Upper lobe of left lung (tissue), 6 donors: Measurements from ENCODE around the gene SPAG8. TPM values are rescaled to one million over a fixed set of nuclear protein-coding genes. Genes with fewer than 3 reads are reported as not detected.
A peak's percentile ranks its signal among the peaks of the same experiment; 100 is the strongest.

Experiments
- ATAC-seq, 2 donors: fragments of 200-7000 bp; cut with Tn5 transposase; one replicate each; pipeline ENCODE4 v1.9.1; 2022; ENCODE audit warnings: mild to moderate bottlenecking in 2 of 2, moderate library complexity in 2 of 2; ENCODE audit not compliant: low FRiP score in 2 of 2
- DNase-seq, 2 donors: peaks; one replicate each; pipeline ENCODE4 v3.0.0-alpha.2; 2019 to 2020
- H3K27ac ChIP-seq, 4 donors: fragments of 200-600 bp; sonication (generic); one replicate each; pipeline ENCODE4 v1.5.1; 2016 to 2019
- H3K27me3 ChIP-seq, 4 donors: fragments of 200-600 bp; sonication (generic); one replicate each; pipeline ENCODE4 v1.5.1; 2017 to 2019
- H3K36me3 ChIP-seq, 4 donors: fragments of 200-600 bp; sonication (generic); one replicate each; pipeline ENCODE4 v1.5.1; 2016 to 2019
- H3K4me1 ChIP-seq, 4 donors: fragments of 200-600 bp; sonication (generic); one replicate each; pipeline ENCODE4 v1.5.1; 2018 to 2019
- H3K4me3 ChIP-seq, 4 donors: fragments of 200-600 bp; sonication (generic); one replicate each; pipeline ENCODE4 v1.5.1; 2017 to 2019; ENCODE audit warnings: mild to moderate bottlenecking in 2 of 4, moderate library complexity in 1 of 4
- H3K9me3 ChIP-seq, 4 donors: fragments of 200-600 bp; sonication (generic); one replicate each; pipeline ENCODE4 v1.5.1; 2018 to 2019
- EP300 ChIP-seq, 4 donors: sonication (generic); formaldehyde crosslinking; IDR thresholded peaks; one replicate each; pipeline ENCODE4 v1.5.1; 2017; ENCODE audit warnings: antibody characterized with exemption in 4 of 4, control low read depth in 2 of 4
- POLR2A ChIP-seq, 4 donors: fragments of 450-650 bp; IDR thresholded peaks; one replicate each; pipeline ENCODE4 v1.5.1; 2016 to 2017; ENCODE audit warnings: antibody characterized with exemption in 4 of 4, mild to moderate bottlenecking in 2 of 4
- POLR2AphosphoS5 ChIP-seq, 2 donors: sonication (generic); formaldehyde crosslinking; IDR thresholded peaks; one replicate each; pipeline ENCODE4 v1.5.1; 2017; ENCODE audit warnings: antibody characterized with exemption in 2 of 2
- WGBS, 2 donors: methylation state at CpG; one replicate each; pipeline ENCODE4 v1.1.5; 2017 to 2018; 5-methylcytosine and 5-hydroxymethylcytosine counted together
- total RNA-seq, 6 donors: library from RNA; depleted of rRNA in 4 of 6; stranded (reverse); fragments of >200 nt in 4 of 6; gene quantifications; one replicate each; pipeline versions ENCODE4 v1.1.0 to v1.2.1, GENCODE V29; 2016 to 2021
- TF ChIP-seq, protein P1 (sequence below), 6 experiments: fragments of 450-650 bp in 4 of 6; fragments of 200-600 bp in 2 of 6; sonication (generic) in 2 of 6; IDR thresholded peaks; one replicate each; pipeline ENCODE4 v1.5.1; 2016 to 2019; ENCODE audit warnings: antibody characterized with exemption in 6 of 6
- donor health status: DM: no; HTN: no; CAD: no; lungs with moderate emphysema.
- donor health status: DM: no; HTN: yes; CAD: no; lungs with severe emphysema.

Gene SPAG8
- total RNA-seq, 6 donors from 2014 or later: 2.5 to 43.0 (median 13.3) TPM

DNA sequence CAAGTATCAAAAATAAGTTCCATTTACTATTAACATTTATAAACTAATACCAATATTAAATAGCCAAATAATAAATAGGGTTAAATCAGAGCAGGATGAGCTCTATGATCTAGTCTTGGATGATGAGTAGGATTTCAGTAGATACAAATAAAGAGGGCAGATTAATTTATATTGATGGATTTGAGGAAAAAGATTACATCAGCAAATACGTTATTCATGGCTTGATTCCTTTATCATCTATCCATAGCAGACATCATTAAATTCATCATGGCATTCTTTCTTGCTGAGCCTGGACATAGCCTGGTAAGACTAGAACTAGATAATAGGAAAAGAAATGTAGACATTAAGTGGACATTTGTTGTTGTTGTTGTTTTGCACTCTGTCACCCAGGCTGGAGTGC lies 44.6 kb downstream of the SPAG8 start:
- no peaks in the 10 kb centered on the region for H3K27me3 ChIP-seq
- TF ChIP-seq POLR2A (IDR thresholded peaks at IDR 0.05) (no peak), EP300 (IDR thresholded peaks at IDR 0.05) (no peak), POLR2AphosphoS5 (IDR thresholded peaks at IDR 0.05) (no peak)
- TF ChIP-seq, protein P1, sequence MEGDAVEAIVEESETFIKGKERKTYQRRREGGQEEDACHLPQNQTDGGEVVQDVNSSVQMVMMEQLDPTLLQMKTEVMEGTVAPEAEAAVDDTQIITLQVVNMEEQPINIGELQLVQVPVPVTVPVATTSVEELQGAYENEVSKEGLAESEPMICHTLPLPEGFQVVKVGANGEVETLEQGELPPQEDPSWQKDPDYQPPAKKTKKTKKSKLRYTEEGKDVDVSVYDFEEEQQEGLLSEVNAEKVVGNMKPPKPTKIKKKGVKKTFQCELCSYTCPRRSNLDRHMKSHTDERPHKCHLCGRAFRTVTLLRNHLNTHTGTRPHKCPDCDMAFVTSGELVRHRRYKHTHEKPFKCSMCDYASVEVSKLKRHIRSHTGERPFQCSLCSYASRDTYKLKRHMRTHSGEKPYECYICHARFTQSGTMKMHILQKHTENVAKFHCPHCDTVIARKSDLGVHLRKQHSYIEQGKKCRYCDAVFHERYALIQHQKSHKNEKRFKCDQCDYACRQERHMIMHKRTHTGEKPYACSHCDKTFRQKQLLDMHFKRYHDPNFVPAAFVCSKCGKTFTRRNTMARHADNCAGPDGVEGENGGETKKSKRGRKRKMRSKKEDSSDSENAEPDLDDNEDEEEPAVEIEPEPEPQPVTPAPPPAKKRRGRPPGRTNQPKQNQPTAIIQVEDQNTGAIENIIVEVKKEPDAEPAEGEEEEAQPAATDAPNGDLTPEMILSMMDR (IDR thresholded peaks at IDR 0.05): no peak
- H3K4me1 ChIP-seq: peaks cover 17 to 22% (median 21%) of the 10 kb centered on the region in 4 donors
- H3K27ac ChIP-seq: no peak overlapping the region
- 93 to 100% methylated on average over 1 of the region's 1 CpG for WGBS, 2 donors
- no peak overlapping the region for H3K4me3 ChIP-seq
- no peaks in the 10 kb centered on the region for H3K36me3 ChIP-seq
- H3K9me3 ChIP-seq: no peaks in the 10 kb centered on the region
- DNase-seq (no peak), ATAC-seq (no peak)

DNA sequence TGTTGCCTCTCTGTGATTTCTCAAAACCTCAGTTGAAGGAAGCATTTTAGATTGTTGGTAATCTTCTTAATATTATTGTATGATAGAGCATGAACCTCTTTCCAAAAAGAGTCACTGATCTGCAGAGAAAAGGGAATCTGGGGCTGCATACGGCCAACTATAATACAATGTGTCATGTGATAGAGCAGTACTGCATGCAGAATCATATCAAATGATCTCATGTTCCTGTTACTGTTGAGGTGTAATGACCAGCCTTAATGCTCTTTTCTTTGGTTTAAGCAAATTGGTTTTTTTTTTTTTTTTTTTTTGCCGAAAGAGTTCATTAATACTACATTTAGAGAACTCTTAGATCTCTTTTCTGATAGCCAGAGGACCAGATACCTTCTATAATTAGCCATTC lies 45.1 kb downstream of the SPAG8 start:
- no peak overlapping the region for H3K4me3 ChIP-seq
- 79 to 82% methylated on average over 2 of the region's 2 CpGs for WGBS, 2 donors
- ATAC-seq (no peak), DNase-seq (no peak)
- no peak overlapping the region for H3K27ac ChIP-seq
- no peaks in the 10 kb centered on the region for H3K36me3 ChIP-seq
- no peaks in the 10 kb centered on the region for H3K9me3 ChIP-seq
- TF ChIP-seq POLR2A (IDR thresholded peaks at IDR 0.05) (no peak), POLR2AphosphoS5 (IDR thresholded peaks at IDR 0.05) (no peak), EP300 (IDR thresholded peaks at IDR 0.05) (no peak)
- TF ChIP-seq, protein P1 (IDR thresholded peaks at IDR 0.05): no peak
- no peaks in the 10 kb centered on the region for H3K27me3 ChIP-seq
- H3K4me1 ChIP-seq: peaks cover 16 to 18% (median 17%) of the 10 kb centered on the region in 4 donors

DNA sequence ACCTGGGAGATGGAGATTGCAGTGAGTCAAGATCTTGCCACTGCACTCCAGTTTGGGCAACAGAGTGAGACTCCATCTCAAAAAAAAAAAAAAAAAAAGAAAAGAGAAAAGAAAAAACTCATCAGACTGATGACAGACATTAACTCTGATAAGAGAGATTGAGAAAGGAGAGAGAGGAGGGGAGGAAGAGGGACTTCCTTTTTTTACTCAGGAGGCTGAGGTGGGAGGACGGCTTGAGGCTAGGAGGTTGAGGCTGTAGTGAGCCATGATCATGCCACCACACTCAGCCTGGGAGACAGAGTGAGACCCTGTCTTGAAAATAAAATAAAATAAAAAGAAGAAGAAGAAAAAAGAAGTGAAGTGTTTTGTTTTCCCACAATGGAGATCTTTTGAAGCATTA lies 48.3 kb downstream of the SPAG8 start:
- Histone ChIP-seq H3K27me3 (no peaks in the 10 kb centered on the region), H3K4me1 (peaks cover 0 to 8% (median 3%) of the 10 kb centered on the region in 4 donors), H3K27ac (no peak overlapping the region), H3K36me3 (no peaks in the 10 kb centered on the region), H3K4me3 (no peak overlapping the region), H3K9me3 (no peaks in the 10 kb centered on the region)
- ATAC-seq: no peak
- TF ChIP-seq, protein P1 (IDR thresholded peaks at IDR 0.05): no peak
- TF ChIP-seq POLR2AphosphoS5 (IDR thresholded peaks at IDR 0.05) (no peak), POLR2A (IDR thresholded peaks at IDR 0.05) (no peak), EP300 (IDR thresholded peaks at IDR 0.05) (no peak)
- no peak for DNase-seq
- 91 to 95% methylated on average over 1 of the region's 1 CpG for WGBS, 2 donors

- Histone ChIP-seq H3K36me3 (no peaks in the 10 kb centered on the region), H3K4me3 (no peak overlapping the region), H3K27me3 (no peaks in the 10 kb centered on the region), H3K9me3 (no peaks in the 10 kb centered on the region), H3K27ac (no peak overlapping the region), H3K4me1 (peaks cover 1 to 14% (median 8%) of the 10 kb centered on the region in 4 donors)
- WGBS, 2 donors: 84 to 95% methylated on average over 2 of the region's 2 CpGs
- TF ChIP-seq EP300 (IDR thresholded peaks at IDR 0.05) (no peak), POLR2A (IDR thresholded peaks at IDR 0.05) (no peak), POLR2AphosphoS5 (IDR thresholded peaks at IDR 0.05) (no peak)
- TF ChIP-seq, protein P1 (IDR thresholded peaks at IDR 0.05): no peak
- ATAC-seq (no peak), DNase-seq (no peak)
These were observed 48.9 kb downstream of the SPAG8 start for GRCh38 chr9:35763181-35763580.

GRCh38 chr9:35760651-35761050 lies 51.4 kb downstream of the SPAG8 start:
- TF ChIP-seq, protein P1 (IDR thresholded peaks at IDR 0.05): no peak
- TF ChIP-seq POLR2A (IDR thresholded peaks at IDR 0.05): no peak
- TF ChIP-seq EP300 (IDR thresholded peaks at IDR 0.05): no peak
- TF ChIP-seq POLR2AphosphoS5 (IDR thresholded peaks at IDR 0.05): no peak
- H3K9me3 ChIP-seq: no peaks in the 10 kb centered on the region
- peak overlapping the region in 1 of 4 donors; percentile 5 for H3K27ac ChIP-seq
- no peaks in the 10 kb centered on the region for H3K27me3 ChIP-seq
- no peaks in the 10 kb centered on the region for H3K36me3 ChIP-seq
- no peak overlapping the region for H3K4me3 ChIP-seq
- 41 to 58% methylated on average over 2 of the region's 2 CpGs for WGBS, 2 donors
- no peak for DNase-seq
- H3K4me1 ChIP-seq: peaks cover 19 to 39% (median 27%) of the 10 kb centered on the region in 4 donors
- no peak for ATAC-seq
